ENCODE measurements around the gene HPCAL1.

HPCAL1 gene

DNA sequence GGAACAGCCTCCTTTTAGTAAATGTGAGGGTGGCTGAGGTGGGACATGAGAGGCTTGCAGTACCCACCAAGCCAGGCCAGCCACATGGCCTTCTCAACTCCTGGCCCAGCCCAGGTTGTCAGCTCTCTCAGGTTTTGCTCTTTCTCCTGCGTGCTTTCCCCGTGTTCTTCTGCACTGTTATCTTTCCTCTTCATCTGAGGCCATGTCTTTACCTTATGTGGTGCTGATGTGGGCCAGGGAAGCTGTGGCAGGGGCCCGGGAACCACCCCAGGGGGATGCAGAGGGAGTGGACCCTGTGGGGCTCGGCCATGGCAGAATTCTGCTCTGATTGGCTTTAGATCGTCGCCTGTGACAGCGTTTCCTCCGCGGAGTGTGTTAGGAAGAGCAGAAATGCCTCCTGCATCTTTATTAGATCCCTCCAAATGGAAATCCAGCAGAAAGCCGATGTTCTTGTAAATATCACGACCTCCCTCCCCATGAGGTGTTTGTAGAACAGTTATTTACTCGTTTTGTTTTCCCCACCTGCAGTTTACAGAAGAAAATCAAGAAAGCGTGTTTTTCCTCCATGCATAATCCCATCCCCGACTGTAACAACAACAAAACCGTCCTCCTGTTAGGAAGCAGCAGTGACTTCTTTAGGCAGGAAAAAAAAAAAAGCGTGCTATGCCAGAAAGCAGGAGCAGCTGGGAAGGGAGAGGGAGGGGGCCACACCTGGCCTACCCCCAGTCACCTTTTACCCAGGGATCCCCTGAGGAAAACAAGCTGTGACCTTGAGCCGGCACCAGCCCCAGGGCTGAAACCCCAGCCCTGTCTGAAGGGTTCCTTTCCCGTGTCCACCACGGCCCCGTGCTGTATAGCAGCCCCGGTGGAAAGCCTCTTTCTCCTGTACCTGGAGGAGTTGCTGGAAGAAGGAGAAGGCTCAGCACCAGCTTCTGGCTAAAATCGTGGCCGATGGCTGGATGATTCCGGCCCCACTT is 54.8 kb downstream of the HPCAL1 start:
- no peak for DNase-seq

DNA sequence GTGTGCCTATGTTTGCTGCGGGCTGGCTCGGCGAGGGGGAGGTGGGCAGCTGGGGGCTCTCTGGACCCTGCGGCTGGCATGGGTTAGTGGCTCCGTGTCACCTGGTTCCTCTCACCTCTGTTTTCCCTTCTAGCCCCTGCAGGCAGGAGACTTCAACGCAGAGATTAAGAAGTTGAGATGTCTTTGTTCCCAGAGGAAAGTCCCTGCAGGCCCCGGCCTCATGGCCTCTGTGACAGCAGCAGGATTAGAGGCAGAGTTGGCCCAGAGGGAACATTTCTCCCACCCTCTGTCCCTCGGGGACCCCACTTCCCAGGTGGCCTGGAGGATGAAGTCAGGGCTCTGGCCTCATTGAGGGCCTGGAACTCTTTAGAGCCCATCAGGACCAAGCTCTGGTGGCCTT is 56.5 kb downstream of the HPCAL1 start:
- DNase-seq: no peak

DNA sequence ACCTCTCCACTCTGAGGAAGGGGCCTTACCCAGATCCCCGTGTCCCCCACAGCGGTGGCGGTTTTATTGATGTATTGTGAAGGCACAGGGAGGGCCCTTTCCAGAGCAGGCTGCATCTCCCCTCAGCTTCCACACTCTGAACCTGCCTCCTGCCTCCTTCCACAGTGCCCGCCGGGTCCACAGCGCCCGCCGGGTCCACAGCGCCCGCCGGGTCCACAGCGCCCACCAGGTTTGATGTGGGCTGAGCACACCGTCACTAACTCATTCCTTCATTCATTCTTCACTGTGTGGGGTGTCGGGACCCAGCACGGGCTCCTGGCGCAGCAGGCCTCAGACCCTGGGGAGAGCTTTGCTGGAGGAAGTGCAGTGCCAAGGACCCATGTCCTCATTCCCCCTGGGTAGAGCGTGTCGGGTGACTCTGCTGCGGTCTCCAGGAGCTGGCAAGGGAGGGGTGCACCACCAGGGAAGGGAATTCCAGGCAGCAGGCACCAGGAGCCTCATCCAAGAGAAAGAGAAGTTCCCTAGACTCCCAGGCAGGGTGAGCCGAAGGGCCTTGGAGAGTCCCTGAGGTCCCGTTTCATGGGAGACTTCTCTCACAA is 57.1 kb downstream of the HPCAL1 start:
- DNase-seq: no peak

DNA sequence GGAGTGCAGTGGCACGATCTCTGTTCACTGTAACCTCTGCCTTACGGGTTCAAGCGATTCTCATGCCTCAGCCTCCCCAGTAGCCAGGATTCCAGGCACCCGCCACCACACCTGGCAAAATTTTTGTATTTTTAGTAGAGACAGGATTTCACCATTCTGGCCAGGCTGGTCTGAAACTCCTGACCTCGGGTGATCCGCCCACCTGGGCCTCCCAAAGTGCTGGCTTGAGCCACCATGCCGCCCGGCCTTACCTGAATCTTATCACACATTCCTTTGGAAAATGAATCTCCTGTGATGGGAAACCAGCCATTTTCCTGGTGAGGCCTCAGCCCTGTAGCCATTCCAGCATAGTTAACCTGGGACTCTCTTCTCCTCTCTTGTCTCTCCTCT is 57.8 kb downstream of the HPCAL1 start:
- DNase-seq: no peak

DNA sequence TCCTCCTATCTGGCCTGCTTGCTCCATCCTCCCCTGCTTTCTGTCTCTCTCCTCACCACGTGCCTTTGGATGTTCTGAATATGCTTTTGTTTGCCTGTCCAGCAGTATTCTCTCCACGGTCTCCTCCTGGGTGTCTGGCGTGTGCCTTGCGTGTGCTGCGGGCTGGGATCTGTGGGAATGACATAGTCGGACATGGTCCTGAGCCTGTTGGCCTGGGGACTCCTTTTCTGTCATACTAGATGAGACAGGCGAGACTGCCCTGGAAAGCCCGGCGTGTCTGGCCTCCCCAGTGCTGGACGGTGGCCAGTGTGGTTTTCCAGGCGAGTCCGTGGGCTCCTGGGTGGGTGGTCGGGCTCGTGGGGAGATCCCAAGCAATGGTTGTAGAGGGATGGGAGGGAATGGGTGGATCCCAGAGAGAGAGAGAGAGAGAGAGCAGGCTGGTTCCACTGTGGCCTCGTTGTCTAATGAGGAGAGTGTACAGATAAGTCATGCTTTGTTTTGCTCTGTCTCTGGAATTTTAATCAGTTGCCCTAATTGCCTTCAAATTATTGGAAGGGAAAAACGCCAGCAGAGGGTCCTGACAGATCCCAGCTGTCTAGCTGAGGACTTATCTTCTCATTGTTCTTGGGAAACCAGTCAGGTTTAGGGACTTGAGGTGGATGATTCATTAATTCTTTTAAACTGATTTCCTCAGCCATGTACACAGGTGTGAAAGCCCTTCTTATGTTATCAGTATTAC is 58.3 kb downstream of the HPCAL1 start:
- DNase-seq: no peak

DNA sequence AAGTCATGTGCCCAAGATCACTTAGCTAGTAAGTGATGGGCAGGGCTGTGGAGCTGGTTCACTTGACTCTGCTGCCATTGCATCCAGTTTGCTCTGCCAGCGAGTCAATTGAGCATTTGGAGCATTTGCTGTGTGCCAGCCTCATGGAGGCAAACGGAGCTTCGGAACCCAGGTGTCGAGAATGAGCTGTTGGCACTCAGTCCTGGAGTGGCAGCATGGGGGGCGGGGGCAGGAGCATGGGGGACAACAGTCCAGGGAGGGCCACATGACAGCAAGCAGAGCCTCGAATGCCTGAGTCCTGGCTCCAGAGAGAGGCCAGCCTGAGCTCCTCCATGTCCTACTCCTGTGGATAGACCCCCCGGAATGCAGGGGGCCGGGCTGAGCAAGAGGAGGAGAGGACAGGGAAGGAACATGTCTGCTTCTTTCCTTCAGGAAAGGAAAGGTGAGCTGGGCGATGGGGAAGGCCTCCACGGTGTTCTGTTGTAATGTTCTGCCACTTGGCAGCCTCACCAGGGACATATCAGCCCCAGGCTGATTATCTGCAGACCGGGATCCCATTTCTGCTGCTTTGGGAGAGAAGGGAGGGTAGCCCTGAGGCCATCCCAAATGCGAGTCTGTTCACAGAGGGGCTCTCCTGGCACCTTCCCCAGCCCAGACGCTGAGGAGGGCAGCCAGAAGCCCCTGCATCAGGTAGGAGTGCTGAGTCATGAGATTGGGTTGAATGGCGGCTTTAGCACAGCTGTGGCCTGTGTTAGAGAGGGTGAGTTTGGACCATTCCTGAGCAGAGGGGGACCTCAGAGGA is 59.6 kb downstream of the HPCAL1 start:
- DNase-seq: no peak

DNA sequence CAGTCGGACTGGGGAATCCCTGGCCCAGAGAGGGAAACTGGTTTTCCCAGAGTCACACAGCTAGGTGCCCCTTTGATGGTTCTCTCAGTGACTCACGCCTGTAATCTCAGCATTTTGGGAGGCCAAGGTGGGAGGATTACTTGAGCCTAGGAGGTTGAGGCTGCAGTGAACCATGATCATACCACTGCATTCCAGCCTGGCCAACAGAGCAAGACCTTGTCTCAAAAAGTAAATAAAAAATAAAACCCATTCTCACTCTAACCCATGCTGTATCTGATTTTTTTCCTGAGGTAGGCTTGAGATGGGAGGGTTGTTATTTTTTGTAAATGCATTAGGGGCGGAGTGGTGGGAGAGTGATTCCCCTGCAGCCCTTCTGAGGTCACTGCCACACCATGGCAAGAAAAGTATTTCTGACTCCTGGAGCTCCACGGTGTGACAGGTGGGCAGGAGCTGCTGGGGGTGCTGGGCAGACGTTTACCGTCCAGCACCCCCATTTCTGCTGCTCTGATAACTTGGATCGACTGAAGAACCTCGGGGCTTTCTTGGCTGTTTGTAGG is 60.3 kb downstream of the HPCAL1 start:
- DNase-seq: no peak

DNA sequence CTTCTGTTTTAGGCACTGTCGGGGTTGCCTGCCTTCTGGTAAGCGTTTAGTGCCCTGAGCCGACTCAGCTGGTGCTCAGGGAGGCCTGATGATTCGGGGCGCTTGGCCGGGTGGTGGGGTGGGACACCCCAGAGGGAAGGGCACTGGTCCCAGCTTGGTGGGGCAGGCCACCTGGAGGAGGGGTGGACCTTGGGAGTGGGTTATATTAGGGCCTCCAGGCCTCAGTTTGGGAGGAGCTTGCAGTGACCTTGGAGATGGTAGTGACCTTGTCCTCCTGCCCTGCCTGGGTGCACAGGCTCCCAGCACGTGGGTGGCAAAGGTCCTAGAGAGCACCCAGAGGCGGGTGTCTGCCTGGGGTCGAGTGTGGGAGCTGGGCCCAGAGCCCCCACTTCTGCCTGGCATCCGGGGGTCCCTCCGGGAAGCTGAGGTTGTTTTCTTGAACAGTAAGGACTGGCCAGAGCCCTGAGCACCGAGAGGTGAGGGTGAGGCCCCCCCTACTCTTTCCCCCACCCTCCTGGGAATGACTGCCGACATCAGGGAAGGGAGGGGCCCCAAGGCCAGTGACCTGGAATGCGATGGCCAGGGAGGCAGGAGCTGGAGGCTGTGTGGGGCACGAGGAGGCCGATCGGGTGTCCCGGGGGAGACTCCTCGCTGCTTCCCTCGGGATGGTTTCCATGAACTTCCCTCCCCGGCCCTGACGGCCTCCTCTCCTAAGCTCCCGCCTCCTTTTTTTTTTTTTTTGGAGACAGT is 61.3 kb downstream of the HPCAL1 start:
- no peak for DNase-seq

DNA sequence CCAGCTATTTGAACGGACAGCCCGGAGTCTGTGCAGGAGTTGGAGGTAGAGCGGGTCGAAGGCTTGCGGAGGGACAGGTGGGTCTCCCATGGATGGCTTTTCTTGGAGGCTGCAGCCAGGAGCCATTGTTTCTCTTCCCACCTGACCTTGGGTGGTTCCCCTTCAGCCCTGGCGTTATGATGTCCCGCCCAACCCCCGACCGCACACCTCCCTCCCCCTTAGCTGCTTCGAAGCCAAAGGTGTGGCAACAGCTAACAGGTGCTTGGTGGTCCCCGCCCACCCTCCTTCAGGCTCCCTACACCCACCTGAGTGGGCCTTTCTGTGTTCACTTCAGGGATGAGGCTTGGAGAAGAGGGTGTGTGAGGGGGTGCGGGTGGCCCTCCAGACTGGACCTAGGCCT is 62.7 kb downstream of the HPCAL1 start:
- DNase-seq: no peak

DNA sequence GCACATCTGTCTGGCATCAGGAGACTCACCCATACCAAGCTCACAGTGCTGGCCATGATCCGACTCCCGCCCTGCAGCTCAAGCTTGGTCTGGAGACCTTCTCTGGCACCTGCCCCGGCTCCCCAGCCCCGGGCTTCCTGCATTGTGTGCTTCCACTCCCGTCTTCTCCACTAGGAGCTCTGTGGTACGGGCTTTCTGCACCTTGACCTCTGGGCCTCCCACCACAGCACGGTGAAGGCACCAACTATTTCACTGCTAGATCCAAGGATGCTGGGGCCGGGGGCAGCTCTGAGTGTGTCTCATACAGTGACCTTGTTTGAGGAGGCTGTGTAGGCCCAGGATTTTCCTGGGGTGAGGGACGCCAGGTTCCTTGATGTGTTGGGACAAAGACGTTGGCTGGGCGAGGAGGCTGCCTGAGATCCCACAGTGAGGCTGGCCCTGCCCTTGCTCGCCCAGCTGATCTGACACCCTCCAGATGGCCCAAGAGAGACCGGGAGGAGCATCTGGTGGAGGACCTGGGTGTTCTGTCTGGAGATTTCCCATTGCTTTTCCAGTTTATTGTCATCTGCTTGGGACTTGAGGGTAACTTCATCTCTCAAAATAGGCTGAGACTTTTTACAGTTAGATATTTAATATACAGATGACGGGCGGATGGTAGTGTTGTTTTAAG is 64.0 kb downstream of the HPCAL1 start:
- no peak for DNase-seq

DNA sequence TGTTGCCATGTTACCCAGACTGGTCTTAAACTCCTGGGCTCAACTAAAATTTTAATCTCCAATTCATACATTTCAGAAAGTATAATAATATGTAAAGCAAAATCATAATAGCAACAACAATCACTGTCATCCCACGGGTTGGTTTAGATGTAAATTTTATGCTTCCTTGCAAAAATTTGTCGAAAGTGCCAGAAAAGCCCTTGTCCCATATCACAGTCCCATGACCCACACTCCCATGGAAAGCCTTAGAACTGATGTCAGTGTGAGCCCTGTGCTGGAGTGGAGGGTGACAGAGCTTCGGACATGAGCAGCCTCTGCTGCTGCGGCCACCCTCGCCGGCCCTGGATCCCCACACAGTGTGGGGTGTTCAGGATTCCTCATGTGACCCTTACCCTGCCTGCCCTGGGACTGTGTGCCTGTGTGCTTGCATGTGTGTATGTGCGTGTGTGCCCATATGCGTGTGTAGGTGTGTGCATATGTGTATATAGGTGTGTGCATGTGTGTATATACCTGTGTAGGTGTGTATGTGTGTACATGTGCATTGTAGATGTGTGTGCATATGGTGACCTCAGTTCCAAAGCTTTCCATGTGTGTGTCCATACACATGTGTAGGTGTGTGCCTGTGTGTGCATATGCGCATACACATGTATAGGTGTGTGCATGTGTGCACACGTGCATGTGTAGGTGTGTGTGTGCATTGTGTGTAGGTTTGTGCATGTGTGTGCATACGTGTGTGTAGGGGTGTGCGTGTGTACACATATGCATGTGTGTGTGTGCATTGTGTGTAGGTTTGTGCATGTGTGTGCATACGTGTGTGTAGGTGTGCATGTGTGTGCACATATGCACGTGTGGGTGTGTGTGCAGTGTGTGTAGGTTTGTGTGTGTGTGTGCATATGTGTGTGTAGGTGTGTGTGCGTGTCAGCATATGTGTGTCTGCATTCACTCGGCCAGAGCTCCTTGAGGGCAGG is 65.1 kb downstream of the HPCAL1 start:
- DNase-seq: no peak

DNA sequence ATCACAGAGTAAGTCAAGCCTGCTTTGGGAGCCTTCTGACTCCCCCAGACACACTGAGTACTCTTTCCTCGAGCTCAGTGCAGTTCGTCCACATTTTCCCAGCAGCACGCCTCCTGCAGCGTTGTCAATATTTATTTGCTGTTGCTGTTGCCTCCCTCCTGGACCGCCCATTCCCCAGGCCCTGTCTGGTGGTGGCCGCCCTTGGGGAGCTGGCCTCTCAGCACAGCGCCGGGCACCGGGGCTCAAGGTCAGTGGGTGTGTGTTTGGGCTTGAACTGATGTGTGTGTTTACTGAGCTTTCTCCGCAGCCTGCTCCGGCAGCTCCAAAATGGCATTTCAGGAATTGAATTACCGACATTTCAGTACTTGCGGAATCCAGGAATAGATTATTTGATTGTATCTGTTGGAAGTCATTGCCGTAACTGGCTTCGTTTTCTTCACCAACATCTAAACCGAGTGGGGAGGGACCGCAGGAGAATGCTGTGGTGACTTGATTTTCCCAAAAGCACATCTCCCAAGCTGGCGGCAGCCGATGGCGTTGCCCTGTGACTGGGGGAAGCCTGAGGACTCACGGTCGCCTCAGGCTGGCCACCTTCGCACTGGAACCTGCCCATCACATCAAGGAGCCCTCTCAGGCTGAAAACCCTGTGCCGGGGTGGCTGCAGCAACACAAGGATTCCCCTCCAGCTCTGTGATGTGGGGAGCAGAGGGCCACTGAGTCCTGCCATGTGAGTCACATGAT is 66.0 kb downstream of the HPCAL1 start:
- DNase-seq: no peak

DNA sequence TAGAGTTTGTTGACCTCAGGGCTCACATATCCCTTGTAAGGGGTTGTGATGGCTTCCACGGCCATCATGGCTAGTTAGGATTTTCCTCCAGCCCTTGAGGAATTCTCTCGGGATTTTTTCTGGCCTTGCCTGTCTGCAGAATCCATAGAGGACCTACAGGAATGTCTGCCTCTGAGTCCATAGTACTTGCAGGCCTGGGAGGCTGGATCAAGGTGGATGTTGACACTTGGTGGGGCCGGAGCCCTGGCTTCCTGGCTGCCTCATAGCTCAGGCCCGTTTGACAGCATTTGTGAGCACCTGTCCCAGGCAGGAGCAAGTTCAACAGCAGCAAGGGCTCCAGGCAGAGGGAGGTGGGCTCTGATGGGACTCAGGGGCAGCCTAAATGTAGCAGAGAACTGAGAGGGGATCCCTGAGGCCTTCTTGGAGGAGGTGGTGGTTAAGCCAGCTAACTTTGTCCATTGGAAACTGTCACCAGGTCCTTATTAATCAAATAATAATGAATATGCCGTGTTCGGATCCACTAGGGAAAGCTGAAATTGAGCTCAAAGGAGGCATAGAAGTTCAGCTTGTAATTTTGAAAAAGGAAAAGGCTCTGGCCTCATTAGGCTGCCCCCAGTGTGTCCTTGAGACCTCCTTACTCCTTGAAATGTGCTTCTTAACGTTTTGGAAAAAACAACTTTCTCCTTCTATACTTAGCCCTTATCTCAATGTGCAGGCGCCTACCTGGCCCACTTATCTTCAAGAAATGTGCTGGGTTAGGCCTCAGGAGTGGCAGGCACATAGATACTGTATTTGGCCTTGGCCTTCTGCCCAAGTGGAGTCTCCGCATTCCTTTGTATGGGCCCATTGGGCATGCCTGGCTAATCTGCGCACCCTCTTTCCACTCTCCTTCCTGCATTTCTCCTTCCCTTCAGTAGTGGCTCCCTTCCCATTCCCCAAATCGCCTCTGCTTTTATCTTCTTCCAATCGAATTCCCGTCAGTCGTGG is 66.9 kb downstream of the HPCAL1 start:
- DNase-seq: no peak

DNA sequence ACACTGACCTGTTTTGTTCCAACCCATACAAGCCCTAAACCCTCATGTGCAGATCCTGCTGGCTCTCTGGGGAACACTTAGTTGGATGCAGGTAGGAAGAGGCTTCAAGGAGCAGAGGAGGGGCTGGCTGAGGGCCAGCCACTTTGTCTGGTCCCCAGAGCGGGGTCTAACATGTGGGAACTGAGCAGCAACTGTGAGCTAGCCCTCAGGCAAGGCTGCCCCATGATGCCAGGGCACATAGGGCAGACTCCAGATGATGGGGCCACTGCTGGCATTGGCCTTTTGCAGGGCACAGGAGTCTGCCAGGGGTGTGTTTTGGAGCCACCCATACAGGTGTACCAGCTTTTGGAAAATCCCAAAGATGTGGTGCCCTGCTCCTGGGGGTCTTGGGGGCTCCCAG is 67.7 kb downstream of the HPCAL1 start:
- DNase-seq: no peak

DNA sequence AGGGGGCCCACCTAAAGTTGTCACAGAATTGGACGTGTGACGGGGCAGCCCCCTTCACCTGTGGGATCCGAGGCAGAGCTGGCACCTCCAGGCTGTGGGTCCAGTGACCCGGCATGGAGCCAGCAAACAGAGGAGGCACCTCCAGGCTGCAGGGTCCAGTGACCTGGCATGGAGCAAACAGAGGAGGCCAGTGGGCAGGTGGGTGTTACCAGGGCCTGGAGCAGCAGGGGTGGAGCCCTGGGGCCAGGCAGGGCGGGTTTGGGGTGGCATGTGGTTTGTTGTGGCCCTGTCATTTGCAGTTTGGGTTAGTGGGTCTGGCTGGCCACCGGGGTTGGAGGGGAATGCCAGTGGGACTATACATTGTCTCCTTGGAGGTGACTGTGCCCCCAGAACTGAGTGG is 68.2 kb downstream of the HPCAL1 start:
- no peak for DNase-seq

DNA sequence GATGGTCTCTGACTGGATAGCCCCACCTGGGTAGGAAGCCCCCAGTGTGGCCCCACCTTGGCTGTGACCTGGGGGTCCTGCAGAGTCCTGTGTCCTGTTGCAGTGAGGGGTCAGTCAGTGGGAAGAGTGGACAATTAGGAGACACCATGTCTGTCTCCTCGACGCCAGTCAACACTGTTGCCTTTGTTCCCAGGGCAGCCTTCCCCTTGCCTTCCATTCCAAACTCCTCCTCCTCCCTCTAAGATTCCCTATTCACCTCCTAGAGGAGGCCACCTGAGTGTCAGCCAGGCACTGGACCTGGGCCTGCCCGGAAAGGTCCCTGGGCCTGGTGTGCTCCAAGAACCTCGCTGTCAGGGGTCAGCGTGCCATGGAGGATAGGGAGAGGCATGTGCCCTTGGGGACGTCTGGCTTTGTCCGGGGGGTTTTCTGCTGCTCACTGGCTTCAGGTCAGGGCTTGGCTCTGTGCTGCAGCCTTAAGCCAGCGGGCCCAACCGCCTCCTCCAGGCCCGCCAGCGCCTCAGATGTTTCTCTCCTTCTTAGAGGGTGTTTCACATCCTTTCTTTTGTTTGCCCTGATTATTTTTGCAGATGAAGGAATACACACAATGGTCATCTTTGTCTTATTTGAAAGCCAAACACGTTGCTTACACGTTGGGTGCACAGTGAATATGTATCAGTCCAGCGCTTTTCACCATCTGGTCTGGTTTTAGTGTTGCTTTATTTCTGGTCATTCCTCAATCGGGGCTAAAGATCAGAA is 68.9 kb downstream of the HPCAL1 start:
- no peak for DNase-seq

DNA sequence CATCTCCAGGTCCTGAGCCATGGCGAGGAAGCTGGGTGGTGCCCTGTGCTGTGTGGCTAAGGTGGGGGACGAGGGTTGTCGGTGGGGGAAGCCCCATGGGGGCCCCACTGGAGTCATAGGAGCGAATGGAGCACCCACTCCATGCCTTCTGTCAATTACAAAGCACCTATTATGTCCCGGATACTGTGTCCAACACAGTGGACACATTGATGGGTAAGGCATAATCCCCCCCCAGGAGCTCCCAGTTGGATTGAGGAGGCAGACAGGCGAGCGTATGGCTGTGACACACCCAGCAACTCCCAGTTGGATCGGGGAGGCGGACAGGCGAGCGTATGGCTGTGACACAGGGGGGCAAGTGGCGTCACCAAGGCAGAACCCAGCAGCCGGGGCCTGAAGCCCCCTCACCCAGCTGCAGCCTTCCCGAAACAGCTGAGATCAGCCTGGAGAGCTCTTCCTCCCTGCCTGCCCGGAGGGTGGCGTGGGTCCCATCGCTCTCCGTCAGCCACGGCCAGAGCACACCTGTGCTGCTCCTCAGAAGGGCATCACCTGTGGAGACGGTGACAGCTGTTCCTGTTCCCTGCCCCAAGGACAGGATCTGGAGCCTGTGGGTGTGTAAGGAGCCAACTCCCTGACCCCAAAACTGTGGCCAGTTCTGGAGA is 69.6 kb downstream of the HPCAL1 start:
- no peak for DNase-seq

All from activated CD8-positive, alpha-beta memory T cell treated with anti-CD3 and anti-CD28 coated beads, Interleukin-2, amount 50 U/mL, for 4 hours (primary cell).